ENCODE measurements around the gene NADK2.

GRCh38 chr5:36156121-36156601, 85.6 kb downstream of the NADK2 start:
- TF ChIP-seq, protein P1, sequence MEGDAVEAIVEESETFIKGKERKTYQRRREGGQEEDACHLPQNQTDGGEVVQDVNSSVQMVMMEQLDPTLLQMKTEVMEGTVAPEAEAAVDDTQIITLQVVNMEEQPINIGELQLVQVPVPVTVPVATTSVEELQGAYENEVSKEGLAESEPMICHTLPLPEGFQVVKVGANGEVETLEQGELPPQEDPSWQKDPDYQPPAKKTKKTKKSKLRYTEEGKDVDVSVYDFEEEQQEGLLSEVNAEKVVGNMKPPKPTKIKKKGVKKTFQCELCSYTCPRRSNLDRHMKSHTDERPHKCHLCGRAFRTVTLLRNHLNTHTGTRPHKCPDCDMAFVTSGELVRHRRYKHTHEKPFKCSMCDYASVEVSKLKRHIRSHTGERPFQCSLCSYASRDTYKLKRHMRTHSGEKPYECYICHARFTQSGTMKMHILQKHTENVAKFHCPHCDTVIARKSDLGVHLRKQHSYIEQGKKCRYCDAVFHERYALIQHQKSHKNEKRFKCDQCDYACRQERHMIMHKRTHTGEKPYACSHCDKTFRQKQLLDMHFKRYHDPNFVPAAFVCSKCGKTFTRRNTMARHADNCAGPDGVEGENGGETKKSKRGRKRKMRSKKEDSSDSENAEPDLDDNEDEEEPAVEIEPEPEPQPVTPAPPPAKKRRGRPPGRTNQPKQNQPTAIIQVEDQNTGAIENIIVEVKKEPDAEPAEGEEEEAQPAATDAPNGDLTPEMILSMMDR (IDR thresholded peaks at IDR 0.05), result no peak
- no peak for TF ChIP-seq POLR2A (IDR thresholded peaks at IDR 0.05)
